Measurements from ENCODE around the gene ECHDC3.
"Not testable (repeated sequence)": the region's sequence is repeated elsewhere in the genome, so short reads cannot be mapped to it uniquely, and the experiment has no call there.

The ECHDC3 gene, protein sequence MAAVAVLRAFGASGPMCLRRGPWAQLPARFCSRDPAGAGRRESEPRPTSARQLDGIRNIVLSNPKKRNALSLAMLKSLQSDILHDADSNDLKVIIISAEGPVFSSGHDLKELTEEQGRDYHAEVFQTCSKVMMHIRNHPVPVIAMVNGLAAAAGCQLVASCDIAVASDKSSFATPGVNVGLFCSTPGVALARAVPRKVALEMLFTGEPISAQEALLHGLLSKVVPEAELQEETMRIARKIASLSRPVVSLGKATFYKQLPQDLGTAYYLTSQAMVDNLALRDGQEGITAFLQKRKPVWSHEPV

DNA sequence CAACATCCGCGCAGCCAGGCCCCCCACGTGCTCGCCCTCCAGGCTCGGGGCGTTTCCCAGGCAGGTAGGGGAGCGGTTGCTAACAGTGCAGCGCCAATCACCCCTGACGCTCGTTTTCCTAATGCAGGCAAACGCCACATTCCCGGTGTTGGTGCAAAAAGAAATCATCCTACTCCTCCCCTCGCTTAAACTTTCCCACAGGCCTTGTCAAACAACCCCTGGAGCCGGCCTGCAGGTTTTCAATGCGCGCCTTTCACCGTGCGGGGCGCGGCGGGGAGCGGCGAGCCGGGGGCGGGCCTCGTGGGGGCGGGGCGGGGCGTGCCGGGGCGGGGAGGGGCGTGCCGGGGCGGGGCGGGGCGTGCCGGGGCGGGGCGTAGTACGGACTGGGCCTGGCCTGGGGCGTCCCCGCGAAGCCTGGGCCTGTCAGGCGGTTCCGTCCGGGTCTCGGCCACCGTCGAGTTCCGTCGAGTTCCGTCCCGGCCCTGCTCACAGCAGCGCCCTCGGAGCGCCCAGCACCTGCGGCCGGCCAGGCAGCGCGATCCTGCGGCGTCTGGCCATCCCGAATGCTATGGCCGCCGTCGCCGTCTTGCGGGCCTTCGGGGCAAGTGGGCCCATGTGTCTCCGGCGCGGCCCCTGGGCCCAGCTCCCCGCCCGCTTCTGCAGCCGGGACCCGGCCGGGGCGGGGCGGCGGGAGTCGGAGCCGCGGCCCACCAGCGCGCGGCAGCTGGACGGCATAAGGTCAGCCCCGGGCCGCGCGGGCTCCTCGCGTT lies at the start of gene ECHDC3:
TSS of gene ECHDC3 (plus strand) at position 374 of the 770 bp plus-strand sequence. CDS start at position 569, 195 bp downstream.
- DNase-seq (ENCODE audit: low read depth), result peak; percentile 26

GRCh38 chr10:11693376-11693775 lies 48.8 kb upstream of the ECHDC3 start:
- DNase-seq (ENCODE audit: low read depth), result no peak

DNA sequence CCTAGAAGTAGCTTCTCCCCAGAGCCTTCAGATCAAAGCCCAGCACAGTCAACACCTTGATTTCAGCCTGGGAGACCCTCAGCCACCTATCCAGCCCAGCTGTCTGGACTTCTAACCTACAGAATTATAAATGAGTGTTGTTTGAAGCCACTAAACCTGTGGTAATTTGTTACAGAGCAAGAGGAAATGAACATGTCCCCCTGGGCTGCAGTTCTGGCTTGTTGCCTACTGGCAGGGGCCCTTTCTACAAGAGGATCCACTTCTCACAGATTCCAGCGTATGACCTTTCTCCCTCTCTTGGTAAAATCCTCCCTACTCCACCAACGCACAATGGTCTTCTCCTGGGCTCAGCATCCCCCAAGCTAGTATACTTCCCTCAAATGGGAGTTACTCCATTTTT lies 46.4 kb upstream of the ECHDC3 start:
- DNase-seq (ENCODE audit: low read depth), result no peak

DNA sequence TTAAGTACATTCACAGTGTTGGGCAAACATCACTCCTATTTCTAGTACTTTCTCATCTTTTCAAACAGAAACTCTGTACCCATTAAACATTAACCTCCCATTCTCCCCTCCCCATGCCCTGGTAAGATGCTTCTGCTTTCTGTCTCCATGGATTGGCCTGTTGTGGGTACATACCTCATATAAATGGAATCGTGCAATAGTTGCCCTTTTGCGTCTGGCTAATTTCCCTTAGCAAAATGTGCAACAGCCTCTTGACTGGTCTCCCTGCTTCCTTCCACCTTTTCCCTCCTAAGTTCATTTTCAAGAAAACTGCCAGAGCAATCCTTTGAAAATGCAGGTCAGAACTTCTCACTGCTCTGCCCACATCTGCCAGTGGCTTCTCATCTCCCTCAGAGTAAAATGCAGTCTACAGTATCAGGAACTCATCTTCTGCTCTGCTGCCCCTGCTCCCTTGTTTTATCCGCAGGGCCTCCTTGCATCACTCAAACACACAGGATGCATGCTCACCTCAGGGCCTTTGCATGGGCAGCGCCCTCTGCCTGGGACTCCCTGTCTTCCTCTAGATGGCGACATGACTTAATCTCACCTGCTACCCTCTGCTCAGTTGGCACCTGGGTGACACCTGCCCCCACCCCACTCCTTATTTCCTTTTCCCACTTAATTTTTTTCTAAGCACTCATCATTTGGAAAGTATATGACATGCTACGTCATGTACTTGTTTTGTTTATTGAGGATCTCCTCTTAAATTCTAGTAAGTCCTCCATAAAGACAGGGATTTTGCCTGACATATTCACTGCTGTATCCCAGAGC lies 44.3 kb upstream of the ECHDC3 start:
- DNase-seq (ENCODE audit: low read depth), result no peak

- no peak for DNase-seq (ENCODE audit: low read depth)
Measured at GRCh38 chr10:11698691-11699549, 43.3 kb upstream of the ECHDC3 start.

- no peak for DNase-seq (ENCODE audit: low read depth)
Measured at GRCh38 chr10:11699550-11700097, 42.6 kb upstream of the ECHDC3 start.

DNA sequence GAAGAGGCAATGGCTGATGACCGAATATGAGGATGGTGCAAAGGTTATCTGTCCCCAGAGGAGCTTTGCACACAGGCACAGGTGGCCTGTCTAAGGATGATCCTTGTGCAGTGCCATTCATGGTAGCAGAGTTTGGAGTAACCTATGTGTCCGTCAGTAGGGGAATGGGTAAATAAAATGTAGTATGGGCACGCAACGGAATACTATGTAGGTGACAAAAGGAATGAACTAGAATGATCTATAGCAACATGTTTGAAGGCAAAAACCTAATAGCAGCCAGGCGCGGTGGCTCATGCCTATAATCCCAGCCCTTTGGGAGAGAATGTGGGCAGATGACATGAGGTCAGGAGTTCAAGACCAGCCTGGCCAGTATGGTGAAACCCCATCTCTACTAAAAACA lies 41.6 kb upstream of the ECHDC3 start:
- no peak for DNase-seq (ENCODE audit: low read depth)

GRCh38 chr10:11701451-11702095 lies 40.6 kb upstream of the ECHDC3 start:
- DNase-seq (ENCODE audit: low read depth), result no peak

GRCh38 chr10:11702264-11702663 lies 39.9 kb upstream of the ECHDC3 start:
- DNase-seq (ENCODE audit: low read depth), result no peak

DNA sequence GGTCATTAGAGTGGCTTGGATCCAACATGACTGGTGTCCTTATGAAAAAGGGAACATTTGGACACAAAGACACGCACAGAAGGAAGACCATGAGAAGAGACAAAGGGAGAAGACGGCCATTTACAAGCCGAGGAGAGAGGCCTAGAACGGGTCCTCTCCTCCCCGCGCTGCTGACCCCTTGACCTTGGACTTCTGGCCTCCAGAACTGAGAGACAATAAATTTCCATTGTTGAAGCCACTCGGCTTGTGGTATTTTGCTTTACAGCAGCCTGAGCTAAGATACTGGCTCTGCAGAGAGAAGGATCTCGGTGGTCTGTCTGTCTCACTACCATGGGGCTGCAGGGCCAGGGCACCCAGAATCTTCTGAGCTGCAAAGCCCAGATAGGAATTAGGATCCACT lies 38.1 kb upstream of the ECHDC3 start:
- no peak for DNase-seq (ENCODE audit: low read depth)

DNA sequence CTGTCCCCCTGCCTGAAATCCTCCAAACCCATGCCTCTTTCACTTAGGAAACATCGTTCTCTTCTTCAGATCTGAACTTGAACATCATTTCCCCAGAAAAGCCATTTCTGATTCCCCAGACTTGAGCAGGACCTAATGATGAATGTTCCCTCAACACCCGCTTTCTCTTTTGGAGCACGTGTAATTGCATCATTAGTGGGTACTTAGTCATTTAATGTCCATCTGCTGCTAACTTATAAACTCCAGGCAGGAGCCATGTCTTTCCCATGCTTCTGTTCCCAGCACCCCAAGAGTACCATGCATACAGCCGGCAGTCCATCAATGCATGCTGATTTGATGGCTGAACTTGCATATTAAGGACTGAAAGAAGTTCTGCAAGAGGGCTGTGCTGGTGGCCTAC lies 36.5 kb upstream of the ECHDC3 start:
- DNase-seq (ENCODE audit: low read depth), result peak; percentile 25

DNA sequence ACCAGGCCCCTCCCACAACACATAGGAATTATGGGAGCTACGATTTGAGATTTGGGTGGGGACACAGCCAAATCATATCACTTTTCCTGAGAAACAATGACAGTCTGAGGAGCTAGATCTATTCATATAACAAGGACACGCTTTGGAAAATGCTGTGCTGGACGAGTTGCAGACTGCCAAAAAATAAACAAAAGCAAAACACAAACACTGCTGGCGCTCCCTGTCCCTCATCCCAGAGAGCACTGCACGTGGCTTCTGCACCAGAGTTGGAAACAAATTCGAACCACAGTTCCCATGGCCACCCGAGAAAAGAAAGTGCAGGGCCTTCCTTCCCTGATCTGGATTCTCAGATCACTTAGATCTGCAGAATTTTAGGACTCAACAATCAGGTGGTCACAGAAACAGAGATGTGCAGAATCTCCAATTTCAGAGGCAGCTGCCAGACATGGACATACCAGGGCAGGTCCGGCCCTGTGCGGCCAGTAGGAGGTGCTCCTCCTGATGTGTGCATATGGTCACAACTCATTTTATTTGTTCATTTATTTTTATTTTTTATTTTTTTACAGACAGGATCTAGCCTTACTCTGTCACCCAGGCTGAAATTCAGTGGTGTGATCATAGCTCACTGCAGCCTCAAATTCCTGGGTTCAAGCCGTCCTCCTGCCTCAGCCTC lies 35.2 kb upstream of the ECHDC3 start:
- DNase-seq (ENCODE audit: low read depth), result no peak

- DNase-seq (ENCODE audit: low read depth), result no peak
Measured at GRCh38 chr10:11707624-11708350, 34.4 kb upstream of the ECHDC3 start.

GRCh38 chr10:11708801-11709200 lies 33.4 kb upstream of the ECHDC3 start:
- not testable (repeated sequence) for DNase-seq (ENCODE audit: low read depth)

- DNase-seq (ENCODE audit: low read depth), result no peak
Measured at GRCh38 chr10:11712744-11713143, 29.4 kb upstream of the ECHDC3 start.

DNA sequence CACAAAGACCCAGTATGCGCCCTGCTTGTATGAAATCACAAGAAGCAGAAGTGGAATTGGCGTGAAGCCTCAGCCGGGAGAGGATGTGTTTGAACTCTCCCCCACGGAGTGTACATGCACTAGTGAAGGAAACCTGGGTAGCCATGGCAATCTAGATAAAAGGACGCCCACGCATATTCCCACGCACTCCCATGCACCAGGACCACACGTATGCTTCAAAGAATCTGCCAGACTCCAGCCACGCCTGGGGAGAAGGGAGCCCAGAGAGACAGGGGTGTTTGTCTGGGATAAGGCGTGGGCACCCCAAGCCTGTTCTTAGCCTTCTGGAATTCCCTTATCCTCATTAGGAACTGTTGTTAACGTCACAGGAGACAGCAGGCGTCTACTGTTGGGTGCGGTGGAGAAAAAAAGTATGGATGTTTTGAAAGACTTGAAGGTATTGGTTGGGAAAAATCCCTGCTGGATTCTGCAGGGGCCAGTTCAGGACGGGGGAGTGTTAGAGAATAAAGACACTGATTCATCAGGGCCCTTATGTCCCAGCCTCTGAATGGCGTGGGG lies 28.9 kb upstream of the ECHDC3 start:
- DNase-seq (ENCODE audit: low read depth), result peak; percentile 31

DNA sequence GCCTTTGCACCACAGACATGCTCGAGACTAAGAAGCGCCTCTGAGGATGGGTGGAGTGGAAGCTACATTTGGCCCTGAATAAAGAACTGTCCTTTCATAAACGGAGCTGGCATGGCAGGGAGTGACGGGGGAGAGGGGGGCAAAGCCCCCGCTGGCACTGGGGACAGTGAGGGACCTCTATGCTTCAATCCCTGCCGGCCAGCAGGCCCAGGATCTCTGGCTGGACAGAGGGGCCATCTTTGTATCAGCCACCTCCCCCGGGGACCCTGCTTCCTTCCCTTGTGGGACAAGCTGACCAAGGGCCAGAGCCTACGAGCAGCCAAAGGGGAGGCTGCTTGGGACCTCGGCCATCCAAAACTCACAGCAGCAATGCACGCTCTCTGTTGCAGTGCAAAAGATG lies 28.2 kb upstream of the ECHDC3 start:
- DNase-seq (ENCODE audit: low read depth), result no peak

- no peak for DNase-seq (ENCODE audit: low read depth)
Measured at GRCh38 chr10:11714750-11715365, 27.3 kb upstream of the ECHDC3 start.
